Measurements from ENCODE around the gene AXIN1. TPM values are rescaled to one million over a fixed set of nuclear protein-coding genes. Genes with fewer than 3 reads are reported as not detected.
A peak's percentile ranks its signal among the peaks of the same experiment; 100 is the strongest.

The AXIN1 gene
- total RNA-seq, 3 donors from 2014 or later: 33.0 to 46.3 (median 40.0) TPM

- DNase-seq (peak in 1 of 3 donors; percentile 22), ATAC-seq (no peak)
- Histone ChIP-seq H3K9me3 (no peaks in the 10 kb centered on the region), H3K36me3 (ENCODE audit: low read depth) (no peaks in the 10 kb centered on the region), H3K4me1 (ENCODE audit: low read depth) (no peaks in the 10 kb centered on the region), H3K4me3 (no peak overlapping the region)
- TF ChIP-seq CTCF (IDR thresholded peaks at IDR 0.05): no peak
- intact Hi-C loops (cut with DNase I, micrococcal nuclease): no loop called here
Measured at GRCh38 chr16:307691-308312, 44.7 kb downstream of the AXIN1 start.

DNA sequence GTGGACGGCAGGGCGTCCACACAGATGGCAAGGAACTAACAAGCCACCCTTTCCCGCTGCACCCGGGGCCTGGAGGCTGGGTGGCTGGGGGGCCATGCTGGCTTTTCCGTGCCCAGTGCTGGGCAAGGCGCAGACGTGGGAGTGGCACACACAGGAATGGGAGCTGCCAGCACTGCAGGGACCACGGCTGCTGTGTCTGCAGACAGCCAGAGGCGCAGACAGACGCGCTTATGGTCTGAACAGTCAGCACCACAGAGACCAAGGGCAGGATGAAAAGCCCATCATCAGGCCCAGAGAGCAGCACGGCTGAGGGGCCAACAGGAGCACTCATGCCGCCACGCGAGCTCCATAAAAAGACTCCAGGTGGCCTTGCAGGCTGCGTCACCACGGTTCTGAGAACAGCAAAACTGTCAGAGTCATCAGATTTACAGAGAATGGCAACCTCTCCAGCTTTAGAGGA lies 45.6 kb downstream of the AXIN1 start:
- Histone ChIP-seq H3K9me3 (no peaks in the 10 kb centered on the region), H3K36me3 (ENCODE audit: low read depth) (no peaks in the 10 kb centered on the region), H3K4me1 (ENCODE audit: low read depth) (no peaks in the 10 kb centered on the region), H3K4me3 (no peak overlapping the region)
- TF ChIP-seq CTCF (IDR thresholded peaks at IDR 0.05): no peak
- no peak for ATAC-seq
- DNase-seq: no peak
- intact Hi-C loops (cut with DNase I, micrococcal nuclease): no loop called here

GRCh38 chr16:305916-306626 lies 46.5 kb downstream of the AXIN1 start:
- Histone ChIP-seq H3K36me3 (ENCODE audit: low read depth) (no peaks in the 10 kb centered on the region), H3K9me3 (no peaks in the 10 kb centered on the region), H3K4me1 (ENCODE audit: low read depth) (no peaks in the 10 kb centered on the region), H3K4me3 (no peak overlapping the region)
- no peak for TF ChIP-seq CTCF (IDR thresholded peaks at IDR 0.05)
- intact Hi-C loops (cut with DNase I, micrococcal nuclease): no loop called here
- DNase-seq (no peak), ATAC-seq (no peak)

DNA sequence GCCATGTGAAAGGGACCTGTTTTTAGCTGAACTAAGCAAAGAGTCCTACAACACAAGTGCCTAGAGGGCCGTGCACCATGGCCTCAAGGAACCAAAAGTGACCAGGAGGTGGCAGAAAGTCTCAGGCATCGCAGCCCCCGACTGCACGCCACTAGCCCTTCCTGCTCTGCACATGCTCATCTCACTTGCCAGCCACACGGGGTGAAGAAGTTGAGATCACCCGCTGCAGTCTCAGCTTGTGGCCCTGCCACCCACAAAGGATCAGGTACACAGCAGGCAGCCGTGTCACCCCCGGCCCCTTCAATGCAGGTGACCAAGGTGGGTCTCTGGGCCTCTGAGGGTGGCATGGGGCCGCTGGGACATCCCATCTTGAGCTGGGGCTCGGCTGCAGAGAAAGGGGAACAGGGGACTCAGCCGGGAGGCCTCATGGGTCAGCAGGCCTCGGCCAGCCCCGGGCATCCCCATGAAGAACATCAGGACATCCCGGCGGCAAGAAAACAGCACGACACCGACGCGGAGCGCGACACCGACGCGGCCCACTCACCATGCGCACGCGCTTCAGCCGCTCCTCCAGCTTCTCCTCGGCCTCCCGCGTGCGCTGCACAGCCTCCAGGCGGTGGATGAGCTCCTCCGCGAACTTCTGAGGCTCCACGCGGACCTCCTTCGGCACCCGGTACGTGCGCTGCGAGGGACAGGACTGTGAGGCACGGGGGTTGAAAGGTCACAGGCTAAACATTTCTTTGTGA lies 48.6 kb downstream of the AXIN1 start:
- Histone ChIP-seq H3K36me3 (ENCODE audit: low read depth) (no peaks in the 10 kb centered on the region), H3K9me3 (no peaks in the 10 kb centered on the region), H3K4me3 (no peak overlapping the region), H3K4me1 (ENCODE audit: low read depth) (no peaks in the 10 kb centered on the region)
- TF ChIP-seq CTCF (IDR thresholded peaks at IDR 0.05): no peak
- DNase-seq (peak in 2 of 3 donors; percentile 35 to 43), ATAC-seq (peak; percentile 57)
- intact Hi-C loops (cut with DNase I, micrococcal nuclease): no loop called here

- Histone ChIP-seq H3K4me1 (ENCODE audit: low read depth) (no peaks in the 10 kb centered on the region), H3K9me3 (no peaks in the 10 kb centered on the region), H3K4me3 (no peak overlapping the region), H3K36me3 (ENCODE audit: low read depth) (no peaks in the 10 kb centered on the region)
- TF ChIP-seq CTCF (IDR thresholded peaks at IDR 0.05): no peak
- intact Hi-C loops (cut with DNase I, micrococcal nuclease): no loop called here
- DNase-seq (no peak), ATAC-seq (no peak)
Measured at GRCh38 chr16:301950-302349, 50.6 kb downstream of the AXIN1 start.

All from mucosa of descending colon (tissue), 3 donors.